Measurements from ENCODE around the gene ARL15. TPM values are rescaled to one million over a fixed set of nuclear protein-coding genes. Genes with fewer than 3 reads are reported as not detected.

ARL15 gene
- total RNA-seq, 4 donors from 2014 or later, result 36.2 to 338 (median 69.0) TPM

DNA sequence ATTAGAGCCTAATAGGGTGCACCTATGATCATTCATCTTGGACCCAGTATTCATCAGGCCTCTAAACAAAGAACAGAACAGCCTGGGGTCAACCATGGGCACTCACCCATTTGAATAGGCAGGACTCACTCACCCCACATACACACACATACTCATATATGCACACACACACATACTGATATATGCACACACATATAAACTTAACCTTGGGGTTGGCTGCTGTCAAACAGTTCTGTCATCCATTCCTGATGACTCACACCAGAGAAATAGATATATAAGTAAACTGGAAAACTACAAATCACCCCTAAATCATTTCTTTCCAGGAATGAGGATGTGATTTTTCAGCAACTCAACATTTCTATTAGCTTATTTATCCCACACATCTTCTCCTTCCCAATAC is 51.3 kb downstream of the ARL15 start:
- Histone ChIP-seq H3K9me3 (no peaks in the 10 kb centered on the region), H3K4me1 (no peaks in the 10 kb centered on the region), H3K36me3 (no peaks in the 10 kb centered on the region), H3K27me3 (no peaks in the 10 kb centered on the region), H3K27ac (no peak overlapping the region), H3K4me3 (no peak overlapping the region)
- intact Hi-C loops (cut with DNase I; ENCODE audit: low total_unique reads), result no loop called here
- no peak for DNase-seq
- TF ChIP-seq, protein P1, sequence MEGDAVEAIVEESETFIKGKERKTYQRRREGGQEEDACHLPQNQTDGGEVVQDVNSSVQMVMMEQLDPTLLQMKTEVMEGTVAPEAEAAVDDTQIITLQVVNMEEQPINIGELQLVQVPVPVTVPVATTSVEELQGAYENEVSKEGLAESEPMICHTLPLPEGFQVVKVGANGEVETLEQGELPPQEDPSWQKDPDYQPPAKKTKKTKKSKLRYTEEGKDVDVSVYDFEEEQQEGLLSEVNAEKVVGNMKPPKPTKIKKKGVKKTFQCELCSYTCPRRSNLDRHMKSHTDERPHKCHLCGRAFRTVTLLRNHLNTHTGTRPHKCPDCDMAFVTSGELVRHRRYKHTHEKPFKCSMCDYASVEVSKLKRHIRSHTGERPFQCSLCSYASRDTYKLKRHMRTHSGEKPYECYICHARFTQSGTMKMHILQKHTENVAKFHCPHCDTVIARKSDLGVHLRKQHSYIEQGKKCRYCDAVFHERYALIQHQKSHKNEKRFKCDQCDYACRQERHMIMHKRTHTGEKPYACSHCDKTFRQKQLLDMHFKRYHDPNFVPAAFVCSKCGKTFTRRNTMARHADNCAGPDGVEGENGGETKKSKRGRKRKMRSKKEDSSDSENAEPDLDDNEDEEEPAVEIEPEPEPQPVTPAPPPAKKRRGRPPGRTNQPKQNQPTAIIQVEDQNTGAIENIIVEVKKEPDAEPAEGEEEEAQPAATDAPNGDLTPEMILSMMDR (IDR thresholded peaks at IDR 0.05), result no peak
- TF ChIP-seq POLR2A (IDR thresholded peaks at IDR 0.05), result no peak

DNA sequence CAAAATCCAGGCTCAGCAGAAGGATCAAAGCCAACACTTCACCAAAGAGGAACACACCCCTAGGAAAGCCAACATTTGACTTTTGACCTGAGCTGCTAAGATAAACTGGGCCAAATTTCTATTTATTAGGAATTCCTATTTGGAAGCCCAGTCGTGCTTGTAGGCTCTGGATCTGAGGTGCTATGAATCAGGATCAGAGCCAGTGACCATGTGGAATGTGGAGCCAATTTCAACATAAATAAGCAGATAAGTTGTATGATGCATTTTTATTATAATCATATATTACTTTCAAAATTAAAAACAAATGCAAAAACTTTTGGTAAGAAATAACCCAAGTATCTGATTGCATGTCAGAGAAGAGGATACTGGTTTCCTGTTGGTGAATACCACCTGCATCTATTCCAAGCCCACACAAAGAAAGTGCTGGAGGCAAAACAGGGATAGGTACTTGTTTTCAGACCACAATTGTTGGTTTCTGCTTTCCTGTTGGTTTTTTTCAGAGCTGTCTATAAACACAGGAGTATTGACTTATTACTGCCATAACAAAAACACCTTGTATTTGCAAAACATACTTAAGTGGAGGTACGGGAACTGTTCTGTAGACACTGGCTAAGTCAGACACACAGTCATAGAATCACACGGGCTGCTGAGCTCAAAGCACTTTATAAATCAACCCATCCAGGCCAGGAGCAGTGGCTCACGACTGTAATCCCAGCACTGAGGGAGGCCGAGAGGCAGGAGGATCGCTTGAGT is 52.8 kb downstream of the ARL15 start:
- Histone ChIP-seq H3K27ac (peak overlapping the region in 1 of 2 donors; percentile 15), H3K4me1 (no peaks in the 10 kb centered on the region), H3K27me3 (no peaks in the 10 kb centered on the region), H3K9me3 (no peaks in the 10 kb centered on the region), H3K4me3 (no peak overlapping the region), H3K36me3 (no peaks in the 10 kb centered on the region)
- TF ChIP-seq, protein P1 (IDR thresholded peaks at IDR 0.05), result no peak
- no peak for TF ChIP-seq POLR2A (IDR thresholded peaks at IDR 0.05)
- DNase-seq, result no peak
- intact Hi-C loops (cut with DNase I; ENCODE audit: low total_unique reads), result no loop called here

- intact Hi-C loops (cut with DNase I; ENCODE audit: low total_unique reads), result loop anchor here (5.0 kb wide), 1 partner anchor 158 kb away; no protein-coding TSS in a partner anchor
- no peak for DNase-seq
- TF ChIP-seq POLR2A (IDR thresholded peaks at IDR 0.05), result no peak
- TF ChIP-seq, protein P1 (IDR thresholded peaks at IDR 0.05), result peak in 1 of 4 experiments; percentile 19
- H3K36me3 ChIP-seq, result no peaks in the 10 kb centered on the region
- no peaks in the 10 kb centered on the region for H3K27me3 ChIP-seq
- H3K9me3 ChIP-seq, result no peaks in the 10 kb centered on the region
- H3K27ac ChIP-seq, result peak overlapping the region; percentile 3 to 39
- no peak overlapping the region for H3K4me3 ChIP-seq
- no peaks in the 10 kb centered on the region for H3K4me1 ChIP-seq
Observed at GRCh38 chr5:54254482-54255198, 55.7 kb downstream of the ARL15 start.

- Histone ChIP-seq H3K27ac (no peak overlapping the region), H3K4me3 (no peak overlapping the region), H3K9me3 (no peaks in the 10 kb centered on the region), H3K36me3 (no peaks in the 10 kb centered on the region), H3K4me1 (no peaks in the 10 kb centered on the region), H3K27me3 (no peaks in the 10 kb centered on the region)
- TF ChIP-seq POLR2A (IDR thresholded peaks at IDR 0.05), result no peak
- TF ChIP-seq, protein P1 (IDR thresholded peaks at IDR 0.05), result no peak
- no peak for DNase-seq
- intact Hi-C loops (cut with DNase I; ENCODE audit: low total_unique reads), result loop anchor here (5.0 kb wide), 1 partner anchor 160 kb away; no protein-coding TSS in a partner anchor
Observed at GRCh38 chr5:54251981-54252380, 58.4 kb downstream of the ARL15 start.
